GM11168 (cell line): ENCODE data around the gene FAM229A.

Experiments
- in situ Hi-C: fragments of 300-500 bp; cut with MboI; formaldehyde crosslinking; loops from one replicate; pipeline ENCODE4 v1.12.0; 2022; ENCODE audit warnings: low sequenced_read_pairs; ENCODE audit not compliant: unreplicated experiment

The FAM229A gene

DNA sequence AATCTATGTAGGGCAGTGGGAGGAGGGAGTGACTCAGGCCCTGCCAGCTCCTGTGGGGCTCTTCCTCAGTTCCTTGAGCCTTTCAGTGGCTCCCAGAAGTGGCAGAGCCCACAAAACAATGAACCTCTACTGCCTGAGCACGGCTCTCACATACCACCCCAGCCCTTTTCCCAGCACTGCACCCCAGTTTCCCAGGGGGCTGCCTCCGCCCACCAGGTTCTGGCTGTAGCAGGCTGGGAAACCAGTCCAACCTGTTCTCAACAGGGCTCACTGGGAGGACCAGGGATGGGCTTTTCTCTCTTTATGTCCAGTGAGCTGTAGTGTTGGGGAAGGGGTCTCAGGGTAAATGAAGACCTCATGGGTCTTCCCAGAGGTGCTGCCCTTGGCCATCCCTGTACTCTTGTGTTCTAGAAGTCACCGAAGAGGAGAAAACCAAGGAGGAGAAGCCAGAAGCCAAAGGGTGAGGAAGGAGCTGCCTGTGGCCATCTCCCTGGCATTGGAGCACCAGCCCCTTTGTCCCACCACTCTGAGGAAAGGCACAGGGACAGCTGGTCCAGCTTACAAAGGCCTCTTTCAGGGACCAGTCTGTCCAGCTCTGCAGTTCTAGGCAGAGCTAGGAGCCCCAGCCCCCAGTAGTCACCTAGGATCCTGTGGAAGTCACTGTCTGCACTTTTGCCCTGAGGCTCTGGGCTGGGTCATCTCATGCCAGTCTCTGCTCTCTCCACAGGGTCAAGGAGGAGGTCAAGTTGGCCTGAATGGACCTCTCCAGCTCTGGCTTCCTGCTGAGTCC is 29.8 kb downstream of the FAM229A start:
- in situ Hi-C loops = no loop called here

GRCh38 chr1:32331549-32331948 is 30.7 kb downstream of the FAM229A start:
- in situ Hi-C loops = no loop called here

DNA sequence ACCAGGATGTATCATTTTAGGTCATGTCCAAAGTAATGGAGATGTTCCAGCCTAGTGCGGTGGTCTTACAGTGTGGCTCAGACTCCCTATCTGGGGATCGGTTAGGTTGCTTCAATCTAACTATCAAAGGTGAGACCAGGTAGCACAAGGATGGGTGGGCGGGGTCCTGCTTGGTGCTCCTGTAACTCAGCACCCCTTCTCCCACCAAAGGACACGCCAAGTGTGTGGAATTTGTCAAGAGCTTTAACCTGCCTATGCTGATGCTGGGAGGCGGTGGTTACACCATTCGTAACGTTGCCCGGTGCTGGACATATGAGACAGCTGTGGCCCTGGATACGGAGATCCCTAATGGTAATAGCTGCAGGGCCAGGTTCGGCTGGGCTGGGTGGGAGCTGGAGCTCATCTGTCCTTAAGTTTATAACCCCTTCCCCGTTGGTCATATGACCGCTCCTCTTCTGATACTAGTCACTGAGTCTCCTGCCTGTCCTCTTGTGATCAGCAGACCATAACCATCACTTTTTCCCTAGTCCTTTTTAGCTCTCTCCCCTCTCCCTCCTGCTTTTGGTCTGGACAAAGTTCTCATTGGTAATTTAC is 31.6 kb downstream of the FAM229A start:
- in situ Hi-C loops = no loop called here

DNA sequence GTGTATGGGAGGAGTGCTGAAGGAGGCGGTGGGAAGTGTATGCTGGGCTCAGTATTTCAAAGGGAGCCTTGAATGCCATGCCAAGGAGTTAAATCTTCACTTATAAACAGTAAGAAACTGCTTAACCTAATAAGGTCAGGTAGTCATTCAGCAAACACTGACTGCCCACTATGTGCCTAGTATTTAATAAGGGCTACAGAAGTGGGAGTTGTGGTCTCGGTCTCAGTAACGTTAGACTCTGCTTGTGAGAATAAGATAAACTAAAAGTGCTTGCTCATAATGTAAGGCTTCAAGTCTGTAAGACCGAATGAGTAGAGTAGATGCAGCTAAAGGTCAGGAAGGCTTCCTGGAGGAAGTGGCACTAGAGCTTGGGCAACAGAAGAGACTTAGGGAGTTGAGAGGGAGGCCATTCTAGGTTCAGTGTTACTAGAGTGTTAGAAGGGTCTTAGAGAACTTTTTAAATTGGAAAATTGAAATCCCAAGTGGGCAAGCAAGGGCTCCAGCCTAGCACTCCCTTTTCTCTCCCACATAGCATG is 32.3 kb downstream of the FAM229A start:
- in situ Hi-C loops = no loop called here

DNA sequence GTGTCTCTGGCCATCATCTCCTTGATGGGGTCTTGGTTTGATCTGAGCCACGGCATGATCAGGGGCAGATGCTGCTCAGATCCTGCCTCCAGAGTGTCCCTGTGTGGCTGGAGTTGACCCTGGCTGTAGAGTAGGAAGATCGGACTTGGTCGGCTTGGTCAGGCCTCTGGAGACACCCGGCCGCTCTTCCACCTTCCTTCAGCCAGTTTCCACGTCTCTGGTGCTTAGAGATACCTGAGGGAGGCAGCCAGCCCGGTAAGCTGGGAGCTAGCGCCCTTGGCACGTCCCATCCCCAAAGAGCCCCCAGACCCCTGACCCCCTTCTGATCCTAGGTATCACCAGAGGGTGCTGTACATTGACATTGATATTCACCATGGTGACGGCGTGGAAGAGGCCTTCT is 35.1 kb downstream of the FAM229A start:
- in situ Hi-C loops = no loop called here

GRCh38 chr1:32321712-32322291 is 40.5 kb downstream of the FAM229A start:
- in situ Hi-C loops = no loop called here

- in situ Hi-C loops = no loop called here
Observed at GRCh38 chr1:32318127-32318869, 44.0 kb downstream of the FAM229A start.

GRCh38 chr1:32316903-32317277 is 45.4 kb downstream of the FAM229A start:
- in situ Hi-C loops = no loop called here

- in situ Hi-C loops = no loop called here
Observed at GRCh38 chr1:32311709-32312393, 50.4 kb downstream of the FAM229A start.
